Activated effector memory CD4-positive, alpha-beta T cell treated with Interleukin-2 at 50 U/mL for 16 hours (primary cell): ENCODE results near the gene AADAT.
A peak's percentile ranks its signal among the peaks of the same experiment; 100 is the strongest.

Experiments used
- DNase-seq: peaks from one replicate; pipeline ENCODE4 v3.0.0-alpha.2; 2020

The AADAT gene

DNA sequence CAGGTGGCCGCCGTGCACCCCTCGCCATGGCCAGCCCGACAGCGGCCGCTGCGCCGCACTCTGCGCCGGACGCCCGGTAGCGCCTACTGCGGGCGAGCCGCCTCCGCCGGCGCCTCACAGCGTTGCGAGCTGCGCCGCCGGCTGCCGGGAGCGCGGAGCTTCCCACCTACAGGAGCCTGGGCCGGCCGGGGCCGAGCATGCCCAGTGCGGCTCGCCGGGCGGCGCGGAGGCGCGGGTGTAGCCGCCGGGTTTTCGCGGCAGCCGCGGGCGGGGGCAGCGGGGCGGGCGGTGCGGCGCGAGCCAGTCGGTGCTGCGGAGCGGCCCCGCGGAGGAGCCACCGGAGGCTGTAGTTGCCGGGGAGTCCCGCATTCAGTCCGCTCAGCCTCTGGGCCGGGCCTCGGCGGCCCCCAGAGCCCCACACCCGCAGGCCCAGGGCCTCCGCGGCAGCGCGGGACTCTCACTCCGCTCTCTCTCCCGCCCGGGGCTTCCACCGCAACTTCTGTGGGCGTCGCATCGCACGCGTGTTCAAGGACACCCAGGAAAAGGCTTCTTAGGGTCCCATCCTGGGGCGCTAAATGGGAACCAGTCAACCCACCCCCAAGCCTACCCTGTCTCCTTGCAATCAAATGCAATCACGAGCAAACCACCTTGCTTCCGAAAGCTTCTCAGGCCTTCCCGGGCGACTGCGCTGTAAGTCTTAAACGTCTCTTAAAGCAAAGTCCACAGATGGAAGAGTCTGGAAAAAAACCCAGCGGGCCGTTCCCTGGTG lies 63.3 kb downstream of the AADAT start, which contains the start of gene MFAP3L:
MFAP3L (minus strand) TSS at position 143 of the 769 bp plus-strand sequence. CDS start 20,518 bp downstream, outside the sequence.
- peak; percentile 80 for DNase-seq

DNA sequence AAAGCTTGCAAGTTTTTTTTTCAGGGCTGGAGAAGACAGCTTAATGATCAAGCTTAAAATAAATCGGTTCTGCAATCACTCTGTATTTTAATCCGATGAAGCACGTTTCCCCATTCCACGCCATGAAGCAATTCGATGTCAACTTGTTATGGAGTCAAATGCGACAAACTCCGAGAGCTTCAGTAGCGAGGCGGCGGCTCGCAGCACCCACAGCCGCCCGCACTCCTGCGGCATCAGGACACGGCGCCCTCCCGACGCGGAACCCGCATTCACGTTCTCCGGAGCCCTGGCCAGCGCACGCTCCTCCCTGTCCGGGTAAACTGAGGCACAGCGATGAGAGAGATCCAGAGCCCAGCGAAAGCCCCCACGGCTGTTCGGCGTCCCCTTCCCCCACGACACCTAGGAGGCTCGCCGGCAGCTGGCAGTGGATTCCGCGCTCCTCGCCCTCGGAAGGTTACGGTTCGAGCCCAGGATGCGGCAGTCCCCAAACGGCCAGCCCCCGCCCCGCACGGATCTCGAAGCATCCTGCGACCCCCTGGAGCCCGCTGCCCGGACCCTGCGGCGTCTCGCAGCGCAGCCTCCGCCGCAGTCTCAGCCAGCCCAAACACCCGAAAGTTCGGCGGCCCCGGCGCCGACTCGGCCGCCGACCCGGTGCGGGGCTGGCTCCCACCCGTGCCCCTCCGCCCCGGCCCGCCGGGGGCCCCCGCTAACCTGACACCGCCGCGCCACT lies 64.1 kb downstream of the AADAT start:
- no peak for DNase-seq

DNA sequence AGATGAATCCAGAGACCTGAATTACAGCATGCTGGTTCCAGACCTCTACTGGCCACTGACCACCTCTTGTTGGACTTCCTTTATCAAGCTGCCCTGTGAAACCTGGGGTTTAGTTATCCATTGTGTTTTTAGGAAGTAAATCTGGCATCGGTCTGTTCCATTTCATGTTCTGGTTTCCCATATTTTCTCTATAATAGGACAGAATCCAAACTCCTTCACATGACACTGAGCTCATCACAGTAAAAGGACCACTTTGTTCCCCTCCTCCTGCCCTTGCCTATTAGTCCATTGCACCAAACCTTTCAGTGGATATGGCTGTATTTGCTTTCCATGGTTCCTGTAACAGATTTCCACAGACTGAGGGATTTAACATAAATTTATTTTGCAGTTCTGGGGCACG lies 67.5 kb downstream of the AADAT start:
- no peak for DNase-seq

DNA sequence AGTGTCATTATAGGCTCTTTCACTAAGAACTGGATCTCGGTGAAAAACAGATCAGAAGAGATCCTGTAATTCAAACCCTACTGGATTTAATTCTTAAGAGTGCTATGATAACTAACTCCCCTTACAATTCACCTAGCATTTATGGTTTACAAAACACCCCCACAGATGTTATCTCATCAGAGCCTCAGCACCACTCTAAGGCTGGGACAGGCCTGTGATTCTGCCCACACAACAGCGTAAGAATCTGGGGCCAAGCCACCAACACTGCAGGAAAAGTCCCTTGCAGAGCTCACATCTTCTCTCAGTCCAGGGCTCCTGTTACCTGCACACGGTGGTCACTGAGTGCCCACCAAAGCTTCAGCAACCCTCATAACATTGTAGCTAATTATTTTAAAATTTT lies 72.5 kb downstream of the AADAT start:
- no peak for DNase-seq

DNA sequence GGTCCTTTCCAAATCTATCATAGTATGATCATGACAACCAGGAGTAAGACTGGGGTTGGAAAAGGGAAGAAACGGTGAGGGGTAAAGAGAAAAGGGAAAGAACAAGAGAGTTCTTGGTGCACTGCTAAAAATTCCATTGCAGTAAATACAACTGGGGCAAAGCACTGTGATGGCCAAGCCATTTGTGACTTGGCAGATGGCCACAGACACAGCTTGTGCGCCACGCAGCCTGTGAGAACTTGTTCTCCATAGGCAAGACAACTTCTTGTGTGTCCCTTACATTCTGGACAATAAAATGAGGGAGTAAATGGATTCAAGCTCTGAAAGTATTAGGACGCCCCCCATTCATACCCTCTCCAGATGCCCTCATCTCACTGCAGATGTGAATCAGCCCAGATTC lies 74.5 kb downstream of the AADAT start:
- no peak for DNase-seq

DNA sequence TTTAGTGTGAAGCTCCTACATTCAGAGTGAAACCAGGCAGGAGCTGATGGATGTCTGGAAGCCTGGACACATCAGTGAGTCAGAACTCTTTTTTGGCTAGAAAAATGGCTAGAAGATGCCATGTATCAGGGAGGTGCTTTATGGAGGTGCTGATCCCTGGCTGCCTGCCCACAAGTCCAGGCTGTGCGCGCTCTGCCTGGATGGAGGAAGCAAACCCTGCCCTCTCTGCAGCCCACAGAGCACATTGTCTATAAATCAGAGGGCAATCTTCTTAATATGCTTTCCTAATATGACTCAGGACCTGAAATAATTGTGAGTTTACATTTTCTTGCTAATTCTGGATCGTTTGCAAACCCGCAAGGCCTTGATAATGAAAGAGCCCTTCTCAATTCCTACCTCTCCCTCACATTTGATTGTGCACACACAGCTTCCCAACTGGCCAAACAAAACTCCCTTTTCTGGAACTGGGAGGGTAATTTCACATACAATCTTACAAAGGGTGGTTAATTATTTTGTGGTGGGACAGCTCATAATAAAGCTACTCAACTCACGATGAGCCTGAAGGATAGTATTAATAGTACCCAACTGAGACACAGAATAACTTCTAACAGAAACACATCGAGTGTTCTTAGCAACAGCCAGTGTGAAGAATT lies 75.3 kb downstream of the AADAT start:
- no peak for DNase-seq

DNA sequence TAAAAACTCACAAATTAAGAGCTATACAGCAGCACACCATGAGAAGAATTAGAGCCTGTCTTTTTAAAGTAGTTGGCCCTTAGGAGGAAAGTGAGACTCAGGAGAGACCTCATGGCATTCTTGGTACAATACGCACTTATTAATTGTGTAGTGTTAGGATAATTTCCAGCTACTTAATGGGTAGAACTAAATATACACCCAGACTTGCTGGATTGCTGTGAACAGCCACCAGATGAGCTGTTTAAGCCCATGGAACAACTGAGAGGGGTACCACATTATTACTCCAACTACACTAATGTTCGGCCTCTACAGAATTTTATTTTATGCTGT lies 77.2 kb downstream of the AADAT start:
- no peak for DNase-seq

DNA sequence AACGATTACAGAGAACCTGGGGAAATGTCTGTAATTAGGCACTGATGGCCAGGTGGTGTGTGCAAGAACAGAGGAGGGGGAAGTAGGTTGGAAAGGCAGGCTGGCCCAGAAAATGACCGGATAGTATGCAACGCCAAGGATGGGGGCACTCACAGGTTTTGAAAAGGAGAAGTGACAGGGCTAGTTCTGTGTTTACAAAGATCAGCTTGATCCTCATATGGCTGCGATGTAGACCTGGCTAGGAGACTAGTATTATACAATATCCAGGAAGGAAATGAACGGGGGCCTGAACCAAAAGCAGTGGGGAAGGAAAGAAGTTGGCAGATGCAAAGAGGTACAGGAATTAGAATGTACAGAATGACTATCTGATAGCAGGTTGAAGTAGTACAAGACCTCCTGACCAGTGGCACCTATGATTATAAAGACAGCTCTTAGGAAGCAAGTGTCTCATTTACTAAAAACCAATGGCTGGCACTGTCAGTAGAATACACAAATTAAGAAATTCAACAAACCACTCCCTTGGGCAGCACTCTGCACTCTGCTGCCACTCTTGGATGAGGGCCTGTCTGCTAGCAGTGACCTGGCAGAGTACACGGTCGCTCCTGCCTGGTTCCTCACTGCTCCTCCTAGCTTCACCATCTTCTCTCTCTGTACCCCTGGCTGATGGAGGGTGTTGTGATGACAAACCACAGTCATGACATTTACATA lies 77.7 kb downstream of the AADAT start:
- no peak for DNase-seq
